ENCODE measurements around the gene GJA5. TPM values are rescaled to one million over a fixed set of nuclear protein-coding genes. Genes with fewer than 3 reads are reported as not detected.
A peak's percentile ranks its signal among the peaks of the same experiment; 100 is the strongest.
"Not testable (repeated sequence)": the region's sequence is repeated elsewhere in the genome, so short reads cannot be mapped to it uniquely, and the experiment has no call there.

GJA5 gene
- total RNA-seq, 2 experiments from 2014 or later = not detected

DNA sequence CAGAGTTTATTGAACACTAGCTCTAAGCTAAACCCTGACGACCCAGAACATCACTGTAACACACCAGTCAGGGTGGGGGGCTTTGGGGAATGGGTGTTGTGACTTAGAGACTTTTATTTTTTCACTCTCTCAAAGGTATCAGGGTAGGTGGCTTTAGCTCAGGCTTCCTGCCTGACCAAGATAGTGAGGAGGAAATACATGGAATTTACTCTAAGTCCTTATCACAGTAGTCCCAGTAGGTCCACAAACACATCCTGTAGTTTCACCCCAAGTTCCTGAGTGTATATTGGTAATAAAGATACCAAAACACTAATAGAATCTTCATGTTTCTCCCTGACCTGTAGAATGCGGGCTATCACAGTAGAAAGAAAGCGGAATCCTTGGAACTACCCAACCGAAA is 15.1 kb downstream of the GJA5 start:
- intact Hi-C loops (cut with DNase I, micrococcal nuclease) = loop anchor here in 1 of 2 experiments (5.0 kb wide), 1 partner anchor 42 kb away; no protein-coding TSS in a partner anchor
- ATAC-seq (no peak), DNase-seq (no peak)
- Mint-ChIP-seq H3K9me3 (ENCODE audit: low read depth) (no peaks in the 10 kb centered on the region), H3K4me3 (no peak overlapping the region), H3K36me3 (ENCODE audit: low read depth) (no peaks in the 10 kb centered on the region), H3K4me1 (no peaks in the 10 kb centered on the region), H3K27me3 (peaks cover 3% of the 10 kb centered on the region), H3K27ac (no peak overlapping the region)
- POLR2A ChIA-PET = no interaction called here
- CTCF ChIA-PET = interaction anchor here (0.6 to 1.0 kb wide), 2 partner anchors 148 to 180 kb away, joined by 3 read pairs; no protein-coding TSS in a partner anchor

- Mint-ChIP-seq H3K4me1 (no peaks in the 10 kb centered on the region), H3K9me3 (ENCODE audit: low read depth) (no peaks in the 10 kb centered on the region), H3K27me3 (peaks cover 3% of the 10 kb centered on the region), H3K4me3 (no peak overlapping the region), H3K27ac (no peak overlapping the region), H3K36me3 (ENCODE audit: low read depth) (no peaks in the 10 kb centered on the region)
- intact Hi-C loops (cut with DNase I, micrococcal nuclease) = no loop called here
- POLR2A ChIA-PET = no interaction called here
- ATAC-seq (no peak), DNase-seq (no peak)
- CTCF ChIA-PET = interaction anchor here (1.3 to 1.4 kb wide), 2 partner anchors 22 to 151 kb away, joined by 4 read pairs; no protein-coding TSS in a partner anchor
Observed at GRCh38 chr1:147741065-147741464, 19.3 kb downstream of the GJA5 start.

- no peaks in the 10 kb centered on the region for H3K9me3 Mint-ChIP-seq (ENCODE audit: low read depth)
- DNase-seq = no peak
Observed at GRCh38 chr1:147740391-147740790, 20.0 kb downstream of the GJA5 start.

GRCh38 chr1:147738739-147739476 is 21.5 kb downstream of the GJA5 start:
- intact Hi-C loops (cut with DNase I, micrococcal nuclease) = no loop called here
- Mint-ChIP-seq H3K4me3 (no peak overlapping the region), H3K27me3 (peaks cover 3% of the 10 kb centered on the region), H3K27ac (no peak overlapping the region), H3K9me3 (ENCODE audit: low read depth) (no peaks in the 10 kb centered on the region), H3K36me3 (ENCODE audit: low read depth) (no peaks in the 10 kb centered on the region), H3K4me1 (peaks cover 6% of the 10 kb centered on the region)
- ATAC-seq = no peak
- ChIA-PET POLR2A (no interaction called here), CTCF (no interaction called here)
- no peak for DNase-seq

More at GRCh38 chr1:147740391-147740790, 20.0 kb downstream of the GJA5 start:
- ChIA-PET CTCF (interaction anchor here (1.3 to 1.4 kb wide), 2 partner anchors 21 to 152 kb away, joined by 4 read pairs; no protein-coding TSS in a partner anchor), POLR2A (no interaction called here)
- intact Hi-C loops (cut with DNase I, micrococcal nuclease) = no loop called here
- Mint-ChIP-seq H3K36me3 (ENCODE audit: low read depth) (no peaks in the 10 kb centered on the region), H3K4me3 (no peak overlapping the region), H3K27me3 (peaks cover 3% of the 10 kb centered on the region), H3K27ac (no peak overlapping the region), H3K4me1 (peaks cover 2% of the 10 kb centered on the region)
- ATAC-seq = no peak

DNA sequence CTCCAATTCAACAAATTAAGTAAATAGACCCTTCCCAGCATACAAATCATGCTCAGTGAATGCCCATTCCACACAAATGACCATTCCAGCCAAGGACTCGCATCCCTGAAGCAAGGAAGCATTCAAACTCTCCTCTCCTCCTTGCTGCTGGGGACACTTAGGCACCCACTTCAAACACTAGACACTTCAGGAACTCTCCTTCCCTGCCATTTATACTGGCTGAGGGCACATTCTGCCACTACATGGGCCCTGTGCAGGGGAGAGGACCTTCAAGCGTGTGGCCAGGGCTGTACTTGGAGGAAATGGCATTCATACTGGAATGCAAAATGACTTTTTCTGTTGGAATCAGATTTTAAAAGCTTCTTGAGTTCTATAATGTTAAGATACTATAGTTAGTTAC is 22.3 kb downstream of the GJA5 start:
- H3K4me3 Mint-ChIP-seq = no peak overlapping the region
- CTCF ChIA-PET = interaction anchor here (0.6 kb wide), 1 partner anchor 251 kb away, joined by 3 read pairs; no protein-coding TSS in a partner anchor
- no peak overlapping the region for H3K27ac Mint-ChIP-seq
- ATAC-seq = no peak
- H3K36me3 Mint-ChIP-seq (ENCODE audit: low read depth) = no peaks in the 10 kb centered on the region
- POLR2A ChIA-PET = no interaction called here
- peaks cover 6% of the 10 kb centered on the region for H3K4me1 Mint-ChIP-seq
- DNase-seq = no peak
- peaks cover 3% of the 10 kb centered on the region for H3K27me3 Mint-ChIP-seq
- intact Hi-C loops (cut with DNase I, micrococcal nuclease) = no loop called here
- no peaks in the 10 kb centered on the region for H3K9me3 Mint-ChIP-seq (ENCODE audit: low read depth)

DNA sequence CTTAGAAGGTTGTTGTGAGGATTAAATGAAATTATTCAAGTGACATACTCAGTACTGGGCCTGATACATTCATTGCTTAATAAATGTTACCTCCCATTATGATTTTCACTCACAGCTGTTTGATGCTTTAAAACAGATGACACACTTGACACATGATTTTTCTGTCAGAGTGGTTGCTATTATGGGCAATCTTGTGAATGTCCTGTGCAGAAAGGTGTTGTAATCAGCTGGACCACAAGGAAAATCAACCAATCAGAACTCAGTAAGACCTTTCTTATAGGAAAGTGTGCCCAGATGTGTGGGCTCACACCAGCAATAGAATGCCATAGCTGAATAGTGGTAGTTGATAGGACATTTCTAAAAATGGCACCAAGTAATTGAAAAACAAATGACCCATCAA is 23.5 kb downstream of the GJA5 start:
- Mint-ChIP-seq H3K4me1 (peaks cover 6% of the 10 kb centered on the region), H3K9me3 (ENCODE audit: low read depth) (no peaks in the 10 kb centered on the region), H3K36me3 (ENCODE audit: low read depth) (no peaks in the 10 kb centered on the region), H3K4me3 (no peak overlapping the region), H3K27me3 (peaks cover 2% of the 10 kb centered on the region), H3K27ac (no peak overlapping the region)
- CTCF ChIA-PET = interaction anchor here (0.6 kb wide), 1 partner anchor 42 kb away, joined by 3 read pairs; no protein-coding TSS in a partner anchor
- intact Hi-C loops (cut with DNase I, micrococcal nuclease) = no loop called here
- POLR2A ChIA-PET = no interaction called here
- ATAC-seq (no peak), DNase-seq (no peak)

DNA sequence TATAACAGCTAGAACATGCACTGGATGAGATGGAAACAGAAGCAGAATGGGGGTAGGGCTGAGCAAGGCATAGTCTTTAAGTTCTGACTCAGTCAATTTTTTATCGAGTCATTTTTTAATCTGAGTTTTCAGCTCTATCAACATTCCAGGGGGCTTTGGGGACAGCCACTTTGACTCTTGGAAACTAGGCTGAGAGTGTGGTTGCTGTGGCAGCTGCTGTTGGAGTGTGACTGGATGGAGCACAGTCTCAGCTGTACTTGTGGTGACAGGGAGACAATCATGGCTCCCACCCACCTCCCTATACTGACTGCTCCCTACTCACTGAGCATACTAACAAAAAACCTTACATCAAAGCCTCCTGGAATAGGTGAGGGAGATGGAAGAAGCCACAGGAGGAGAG is 25.0 kb downstream of the GJA5 start:
- peaks cover 6% of the 10 kb centered on the region for H3K4me1 Mint-ChIP-seq
- ChIA-PET POLR2A (no interaction called here), CTCF (no interaction called here)
- H3K27me3 Mint-ChIP-seq = no peaks in the 10 kb centered on the region
- intact Hi-C loops (cut with DNase I, micrococcal nuclease) = no loop called here
- DNase-seq = no peak
- peak; percentile 33 for ATAC-seq
- H3K4me3 Mint-ChIP-seq = no peak overlapping the region
- H3K36me3 Mint-ChIP-seq (ENCODE audit: low read depth) = no peaks in the 10 kb centered on the region
- H3K9me3 Mint-ChIP-seq (ENCODE audit: low read depth) = no peaks in the 10 kb centered on the region
- H3K27ac Mint-ChIP-seq = no peak overlapping the region

- H3K27ac Mint-ChIP-seq; CTCF ChIA-PET; H3K9me3 Mint-ChIP-seq (ENCODE audit: low read depth); ATAC-seq; H3K27me3 Mint-ChIP-seq; H3K4me1 Mint-ChIP-seq; intact Hi-C loops (cut with DNase I, micrococcal nuclease); H3K36me3 Mint-ChIP-seq (ENCODE audit: low read depth); H3K4me3 Mint-ChIP-seq; DNase-seq: not testable (repeated sequence)
- POLR2A ChIA-PET = interaction anchor here (0.6 kb wide), 1 partner anchor 413 kb away, joined by 3 read pairs; no protein-coding TSS in a partner anchor
Observed at GRCh38 chr1:147734291-147734841, 26.0 kb downstream of the GJA5 start.

GRCh38 chr1:147729315-147729714 is 31.1 kb downstream of the GJA5 start:
- POLR2A ChIA-PET = no interaction called here
- no peaks in the 10 kb centered on the region for H3K36me3 Mint-ChIP-seq (ENCODE audit: low read depth)
- no peak overlapping the region for H3K27ac Mint-ChIP-seq
- no peak for DNase-seq
- ATAC-seq = no peak
- no peak overlapping the region for H3K4me3 Mint-ChIP-seq
- no peaks in the 10 kb centered on the region for H3K9me3 Mint-ChIP-seq (ENCODE audit: low read depth)
- intact Hi-C loops (cut with DNase I, micrococcal nuclease) = no loop called here
- H3K4me1 Mint-ChIP-seq = no peaks in the 10 kb centered on the region
- H3K27me3 Mint-ChIP-seq = peaks cover 5% of the 10 kb centered on the region
- CTCF ChIA-PET = no interaction called here

- H3K27me3 Mint-ChIP-seq = peaks cover 9% of the 10 kb centered on the region
- intact Hi-C loops (cut with DNase I, micrococcal nuclease) = no loop called here
- ATAC-seq (no peak), DNase-seq (no peak)
- ChIA-PET POLR2A (no interaction called here), CTCF (interaction anchor here (0.6 to 2.1 kb wide), 4 partner anchors 10 to 502 kb away, joined by 3 to 7 read pairs (median 4); no protein-coding TSS in a partner anchor)
- H3K36me3 Mint-ChIP-seq (ENCODE audit: low read depth) = no peaks in the 10 kb centered on the region
- no peaks in the 10 kb centered on the region for H3K4me1 Mint-ChIP-seq
- no peak overlapping the region for H3K27ac Mint-ChIP-seq
- H3K9me3 Mint-ChIP-seq (ENCODE audit: low read depth) = no peaks in the 10 kb centered on the region
- H3K4me3 Mint-ChIP-seq = no peak overlapping the region
Observed at GRCh38 chr1:147726168-147726567, 34.2 kb downstream of the GJA5 start.

DNA sequence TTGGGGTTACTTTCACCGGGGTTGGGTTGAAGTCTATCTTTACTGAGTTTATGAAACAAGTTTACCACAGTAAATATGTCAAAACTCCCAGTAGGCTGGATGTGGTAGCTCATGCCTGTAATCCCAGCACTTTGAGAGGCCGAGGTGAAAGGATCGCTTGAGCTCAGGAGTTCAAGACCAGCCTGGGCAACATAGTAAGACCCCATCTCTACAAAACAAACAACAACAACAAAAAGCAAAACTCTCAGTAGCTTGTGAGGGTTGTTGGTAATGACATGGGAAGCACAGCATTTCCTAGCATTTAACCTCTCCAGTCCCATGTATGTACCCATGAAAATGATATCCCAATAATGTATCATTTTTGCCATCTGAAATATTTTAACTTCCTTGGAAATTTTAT is 34.7 kb downstream of the GJA5 start:
- ChIA-PET CTCF (interaction anchor here (0.6 to 2.1 kb wide), 4 partner anchors 10 to 501 kb away, joined by 3 to 7 read pairs (median 4); no protein-coding TSS in a partner anchor), POLR2A (no interaction called here)
- Mint-ChIP-seq H3K9me3 (ENCODE audit: low read depth) (no peaks in the 10 kb centered on the region), H3K4me1 (no peaks in the 10 kb centered on the region), H3K27ac (no peak overlapping the region), H3K27me3 (peaks cover 12% of the 10 kb centered on the region), H3K36me3 (ENCODE audit: low read depth) (no peaks in the 10 kb centered on the region), H3K4me3 (no peak overlapping the region)
- intact Hi-C loops (cut with DNase I, micrococcal nuclease) = loop anchor here in 1 of 2 experiments (2.0 kb wide), 1 partner anchor 165 kb away; no protein-coding TSS in a partner anchor
- ATAC-seq (no peak), DNase-seq (no peak)

All from activated CD4-positive, alpha-beta T cell treated with anti-CD3 and anti-CD28 coated beads for 36 hours (primary cell).